ENCODE results near the gene SCAP. TPM values are rescaled to one million over a fixed set of nuclear protein-coding genes. Genes with fewer than 3 reads are reported as not detected.

The SCAP gene
- total RNA-seq, 1 donor from 2014 or later, result 84.3 TPM

DNA sequence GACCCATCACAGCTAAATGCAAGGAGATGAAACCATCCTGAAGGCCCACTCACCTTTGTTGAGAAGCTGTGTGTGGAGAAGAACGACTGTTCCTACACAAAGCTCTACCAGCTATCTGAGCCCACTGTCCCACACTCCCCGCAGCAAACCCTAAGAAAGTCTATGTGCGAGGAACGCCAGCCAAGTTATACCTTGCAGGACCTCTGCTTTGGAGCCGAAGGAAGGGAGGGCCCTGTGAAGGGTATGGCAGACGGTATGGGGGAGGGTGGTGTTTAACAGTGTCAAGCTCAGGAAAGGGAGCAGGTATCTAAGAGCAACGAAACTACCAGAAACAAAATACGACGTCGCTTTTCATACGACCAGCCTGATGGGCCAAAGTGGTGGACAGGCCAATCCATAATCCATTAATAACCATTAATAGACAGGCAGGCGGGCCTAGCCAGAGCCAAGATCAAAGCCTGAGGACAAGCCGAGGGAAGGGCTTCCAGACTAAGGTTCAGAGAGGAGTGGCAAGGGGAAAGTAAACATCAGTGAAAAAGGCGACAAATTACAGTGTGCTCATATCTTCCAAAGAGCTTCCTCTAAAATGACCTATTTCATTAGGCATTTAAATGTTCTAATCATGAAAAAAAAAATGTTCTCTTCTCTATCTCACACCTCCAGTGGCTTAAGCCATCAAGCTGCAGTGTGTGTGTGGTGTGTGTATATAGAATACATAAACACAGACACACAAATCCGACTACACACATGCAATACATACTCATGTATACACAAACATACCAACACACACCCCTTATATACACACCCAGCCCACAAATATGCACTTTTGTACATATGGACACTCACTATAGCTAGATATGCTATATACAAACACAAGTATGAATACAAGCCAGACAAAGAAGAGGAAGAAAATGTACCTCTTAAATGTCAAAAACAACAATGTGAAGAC is 51.0 kb downstream of the SCAP start:
- CTCF ChIA-PET, result no interaction called here
- POLR2A ChIA-PET, result interaction anchor here (1.2 kb wide), 1 partner anchor 18 kb away, joined by 3 read pairs; no protein-coding TSS in a partner anchor
- no peak for TF ChIP-seq CTCF (IDR thresholded peaks at IDR 0.05)

GRCh38 chr3:47423548-47424145 is 52.1 kb downstream of the SCAP start:
- no peak overlapping the region for H3K27ac Mint-ChIP-seq
- POLR2A ChIA-PET, result no interaction called here
- H3K36me3 Mint-ChIP-seq (ENCODE audit: low read depth), result peaks cover 68% of the 10 kb centered on the region
- no peak for TF ChIP-seq CTCF (IDR thresholded peaks at IDR 0.05)
- H3K27me3 Mint-ChIP-seq, result no peaks in the 10 kb centered on the region
- ATAC-seq (ENCODE audit: low read depth), result no peak
- H3K4me1 Mint-ChIP-seq, result peaks cover 16% of the 10 kb centered on the region
- intact Hi-C loops (cut with micrococcal nuclease), result no loop called here
- no peak for DNase-seq
- CTCF ChIA-PET, result interaction anchor here (0.7 kb wide), 1 partner anchor 29 kb away, joined by 3 read pairs; no protein-coding TSS in a partner anchor
- H3K4me3 Mint-ChIP-seq, result no peak overlapping the region
- H3K9me3 Mint-ChIP-seq, result no peaks in the 10 kb centered on the region

More for the DNA sequence above, 51.0 kb downstream of the SCAP start:
- no peaks in the 10 kb centered on the region for H3K9me3 Mint-ChIP-seq
- DNase-seq (no peak), ATAC-seq (ENCODE audit: low read depth) (no peak)
- no peaks in the 10 kb centered on the region for H3K27me3 Mint-ChIP-seq
- intact Hi-C loops (cut with micrococcal nuclease), result no loop called here
- peaks cover 65% of the 10 kb centered on the region for H3K36me3 Mint-ChIP-seq (ENCODE audit: low read depth)
- H3K4me3 Mint-ChIP-seq, result no peak overlapping the region
- H3K4me1 Mint-ChIP-seq, result peaks cover 16% of the 10 kb centered on the region
- H3K27ac Mint-ChIP-seq, result no peak overlapping the region

- intact Hi-C loops (cut with micrococcal nuclease), result no loop called here
- no peak for DNase-seq
- no peaks in the 10 kb centered on the region for H3K27me3 Mint-ChIP-seq
- H3K4me1 Mint-ChIP-seq, result peaks cover 16% of the 10 kb centered on the region
- TF ChIP-seq CTCF (IDR thresholded peaks at IDR 0.05), result no peak
- peaks cover 62% of the 10 kb centered on the region for H3K36me3 Mint-ChIP-seq (ENCODE audit: low read depth)
- no peaks in the 10 kb centered on the region for H3K9me3 Mint-ChIP-seq
- ChIA-PET POLR2A (interaction anchor here (2.2 kb wide), 1 partner anchor 42 kb away, joined by 9 read pairs; the partner anchor contains the start of gene PTPN23), CTCF (interaction anchor here (0.7 to 2.3 kb wide), 2 partner anchors 30 to 53 kb away, joined by 3 to 24 read pairs; partner anchors contain the start of gene SCAP)
- no peak overlapping the region for H3K4me3 Mint-ChIP-seq
- ATAC-seq (ENCODE audit: low read depth), result no peak
- H3K27ac Mint-ChIP-seq, result peak overlapping the region; percentile 64
Observed at GRCh38 chr3:47422743-47423142, 53.0 kb downstream of the SCAP start.

DNA sequence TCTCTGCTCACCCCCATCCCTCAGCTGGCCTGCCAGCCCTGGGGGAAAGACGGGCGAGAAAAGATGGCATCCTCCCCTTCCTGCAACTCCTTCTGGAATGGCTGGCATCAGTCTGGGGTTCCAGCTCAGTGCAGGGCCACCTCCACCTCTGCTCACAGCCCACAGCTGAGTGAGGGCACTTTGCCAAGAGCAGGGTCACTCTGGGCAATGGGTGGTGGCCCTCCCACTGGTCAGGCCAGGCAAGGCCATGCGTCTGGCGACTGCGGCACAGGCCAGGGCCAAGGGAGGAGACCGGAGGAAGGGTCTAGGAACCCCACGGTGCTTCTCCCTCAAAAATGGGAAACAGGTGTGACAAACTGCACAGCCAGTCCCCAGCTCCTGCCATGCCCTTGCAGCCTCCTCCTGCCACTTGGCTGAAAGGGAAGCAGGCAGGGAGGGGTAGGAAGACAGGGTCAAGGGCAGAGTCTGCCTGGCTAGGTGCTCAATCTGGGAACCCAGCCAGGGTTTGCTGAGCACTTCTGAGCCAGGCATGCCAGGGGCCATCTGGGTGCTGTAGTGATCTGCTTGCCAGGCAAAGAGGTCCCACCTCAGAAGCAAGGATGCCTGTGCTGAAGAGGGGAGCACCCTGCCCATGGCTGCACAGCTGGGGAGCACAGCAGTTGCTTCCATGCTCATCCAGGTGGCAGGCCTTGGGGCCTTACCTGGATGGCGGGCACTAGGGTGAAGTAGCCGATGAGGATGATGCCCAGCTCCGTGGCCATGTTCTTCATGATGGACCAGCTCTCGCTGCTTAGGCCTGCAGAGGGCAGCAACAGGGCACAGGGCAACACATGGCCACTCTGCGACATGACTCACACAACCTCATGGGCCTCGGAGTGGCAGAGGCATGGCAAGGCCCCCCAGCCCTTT is 53.7 kb downstream of the SCAP start:
- Mint-ChIP-seq H3K9me3 (no peaks in the 10 kb centered on the region), H3K4me3 (no peak overlapping the region), H3K27ac (peak overlapping the region; percentile 98), H3K36me3 (ENCODE audit: low read depth) (peaks cover 58% of the 10 kb centered on the region), H3K4me1 (peaks cover 16% of the 10 kb centered on the region), H3K27me3 (no peaks in the 10 kb centered on the region)
- ATAC-seq (ENCODE audit: low read depth) (no peak), DNase-seq (no peak)
- CTCF ChIA-PET, result interaction anchor here (1.2 to 2.3 kb wide), 7 partner anchors 41 to 258 kb away, joined by 3 to 24 read pairs (median 6); partner anchors contain the start of genes ELP6, PTPN23 and SCAP
- intact Hi-C loops (cut with micrococcal nuclease), result loop anchor here (1.0 kb wide), 4 partner anchors 42 to 367 kb away; partner anchors contain the start of gene ELP6
- POLR2A ChIA-PET, result interaction anchor here (0.6 to 2.2 kb wide), 3 partner anchors 41 to 59 kb away, joined by 4 to 11 read pairs (median 9); partner anchors contain the start of genes PTPN23 and SCAP
- no peak for TF ChIP-seq CTCF (IDR thresholded peaks at IDR 0.05)
